DOHH2 (cell line): Measurements from ENCODE around the gene ZNF254.

Experiments
- H3F3A ChIP-seq: fragments of 200-600 bp; sonication (generic), shearing (Covaris generic); 2 replicates; pipeline ENCODE4 v1.6.0; 2016; ENCODE audit warnings: antibody characterized with exemption, mild to moderate bottlenecking; ENCODE audit not compliant: control insufficient read depth, insufficient read depth
- H3K27ac ChIP-seq: fragments of 200-600 bp; sonication (generic); 2 replicates; pipeline ENCODE4 v1.5.1; 2014; ENCODE audit warnings: low read depth, mild to moderate bottlenecking, low read length, moderate library complexity
- H3K27me3 ChIP-seq: fragments of 200-600 bp; sonication (generic); 2 replicates; pipeline ENCODE4 v1.6.1; 2014; ENCODE audit warnings: mild to moderate bottlenecking, low read length, mixed read lengths; ENCODE audit not compliant: control insufficient read depth
- H3K36me3 ChIP-seq: fragments of 200-600 bp; sonication (generic); 2 replicates; pipeline ENCODE4 v1.6.1; 2014; ENCODE audit warnings: mild to moderate bottlenecking, low read length, moderate library complexity, mixed read lengths; ENCODE audit not compliant: control insufficient read depth
- H3K4me1 ChIP-seq: fragments of 200-600 bp; sonication (generic); 2 replicates; pipeline ENCODE4 v1.6.1; 2014; ENCODE audit warnings: mild to moderate bottlenecking, low read length, mixed read lengths; ENCODE audit not compliant: control insufficient read depth
- H3K4me2 ChIP-seq: fragments of 200-600 bp; sonication (generic); 2 replicates; pipeline ENCODE4 v1.6.0; 2014; ENCODE audit warnings: mild to moderate bottlenecking, low read length, moderate library complexity
- H3K4me3 ChIP-seq: fragments of 200-600 bp; sonication (generic); 2 replicates; pipeline ENCODE4 v1.5.1; 2014; ENCODE audit warnings: mild to moderate bottlenecking, low read length, mixed read lengths
- H3K79me2 ChIP-seq: fragments of 200-600 bp; sonication (generic); 2 replicates; pipeline ENCODE4 v1.6.1; 2014; ENCODE audit warnings: mild to moderate bottlenecking, low read length, mixed read lengths; ENCODE audit not compliant: control insufficient read depth
- H3K9me2 ChIP-seq: fragments of 200-600 bp; sonication (generic); replicated peaks from 2 replicates; pipeline ENCODE4 v1.6.1; 2014; ENCODE audit warnings: mild to moderate bottlenecking, low read length, mixed read lengths; ENCODE audit not compliant: control insufficient read depth
- H3K9me3 ChIP-seq: fragments of 200-600 bp; sonication (generic); 2 replicates; pipeline ENCODE4 v1.6.1; 2014; ENCODE audit warnings: antibody characterized with exemption, low read length, mixed read lengths; ENCODE audit not compliant: control insufficient read depth, insufficient read depth
- H4K20me1 ChIP-seq: fragments of 200-600 bp; sonication (generic); 2 replicates; pipeline ENCODE4 v1.6.0; 2014; ENCODE audit warnings: low read depth, mild to moderate bottlenecking, antibody characterized with exemption, low read length, moderate library complexity; ENCODE audit not compliant: control insufficient read depth, insufficient read depth
- CTCF ChIP-seq: fragments of 200-600 bp; sonication (generic); IDR thresholded peaks from one replicate; pipeline ENCODE4 v1.5.1; 2014; ENCODE audit warnings: antibody characterized with exemption, mild to moderate bottlenecking, low read depth, low read length; ENCODE audit not compliant: poor library complexity, severe bottlenecking
- EZH2phosphoT487 ChIP-seq: fragments of 200-600 bp; sonication (generic); IDR thresholded peaks from 2 replicates; pipeline ENCODE4 v1.6.1; 2017; ENCODE audit warnings: borderline replicate concordance, mild to moderate bottlenecking, antibody characterized with exemption, low read length, moderate library complexity, mixed read lengths

Gene ZNF254

GRCh38 chr19:24101459-24102115 is 14.6 kb downstream of the ZNF254 start:
- Histone ChIP-seq H3K36me3 (peaks cover 67% of the 10 kb centered on the region), H3K79me2 (peaks cover 51% of the 10 kb centered on the region)
- TF ChIP-seq CTCF (no peak), EZH2phosphoT487 (no peak)

GRCh38 chr19:24127601-24128000 is 40.6 kb downstream of the ZNF254 start:
- Histone ChIP-seq H3K9me2 (no peaks in the 10 kb centered on the region), H3K9me3 (peaks cover 28% of the 10 kb centered on the region), H3K27me3 (no peaks in the 10 kb centered on the region), H3K4me3 (no peak overlapping the region), H3K4me1 (no peaks in the 10 kb centered on the region), H4K20me1 (no peaks in the 10 kb centered on the region), H3K4me2 (no peak overlapping the region), H3F3A (0 out of 2 replicates have a peak, but pooled peaks cover 7% of the 10 kb centered on the region), H3K36me3 (peaks cover 44% of the 10 kb centered on the region), H3K79me2 (no peaks in the 10 kb centered on the region), H3K27ac (no peak overlapping the region)
- TF ChIP-seq EZH2phosphoT487: no peak
- no peak for TF ChIP-seq CTCF

More at GRCh38 chr19:24101459-24102115, 14.6 kb downstream of the ZNF254 start:
- no peaks in the 10 kb centered on the region for H3K4me1 ChIP-seq
- no peaks in the 10 kb centered on the region for H4K20me1 ChIP-seq
- peaks cover 9% of the 10 kb centered on the region; the same call in 1 of the 2 replicates for H3K9me3 ChIP-seq
- H3K27me3 ChIP-seq: no peaks in the 10 kb centered on the region
- H3K27ac ChIP-seq: no peak overlapping the region
- no peak overlapping the region for H3K4me3 ChIP-seq
- H3F3A ChIP-seq: no peaks in the 10 kb centered on the region
- H3K9me2 ChIP-seq: no peaks in the 10 kb centered on the region
- H3K4me2 ChIP-seq: no peak overlapping the region

GRCh38 chr19:24140099-24140498 is 53.1 kb downstream of the ZNF254 start:
- no peaks in the 10 kb centered on the region; the same call in 1 of the 2 replicates for H3K36me3 ChIP-seq

More at GRCh38 chr19:24140099-24140498, 53.1 kb downstream of the ZNF254 start:
- no peaks in the 10 kb centered on the region for H3F3A ChIP-seq
- no peak for TF ChIP-seq EZH2phosphoT487
- no peak for TF ChIP-seq CTCF
- H3K27ac ChIP-seq: no peak overlapping the region
- H3K4me2 ChIP-seq: no peak overlapping the region
- no peaks in the 10 kb centered on the region for H3K79me2 ChIP-seq
- H3K4me3 ChIP-seq: no peak overlapping the region
- no peaks in the 10 kb centered on the region for H3K27me3 ChIP-seq
- peaks cover 16% of the 10 kb centered on the region; the same call in 1 of the 2 replicates for H3K9me3 ChIP-seq
- H3K9me2 ChIP-seq: no peaks in the 10 kb centered on the region
- no peaks in the 10 kb centered on the region for H3K4me1 ChIP-seq
- no peaks in the 10 kb centered on the region for H4K20me1 ChIP-seq
